K562 (cell line): ENCODE measurements around the gene USP14. TPM values are rescaled to one million over a fixed set of nuclear protein-coding genes. Genes with fewer than 3 reads are reported as not detected.

Experiments
- ATAC-seq: fragments of 200-7000 bp; cut with Tn5 transposase; 3 replicates; pipeline ENCODE4 v1.9.1; 2020; ENCODE audit warnings: moderate library complexity
- BruUV-seq: library from RNA; stranded (reverse); fragments of 400-500 nt; replicated peaks from 2 replicates; lab custom pipeline; 2021; lab: Mats Ljungman, UMichigan
- CTCF ChIA-PET: fragments of 300-600 bp; formaldehyde crosslinking; extraction: SDS; loops from one replicate; lab custom pipeline; 2021; ENCODE audit warnings: low intra/inter-chr PET ratio; lab: Yijun Ruan, JAX
- POLR2A ChIA-PET: fragments of 300-600, 350-650 bp; sonication (Branson Sonifier 250); formaldehyde crosslinking; extraction: SDS; loops from one replicate; lab custom pipeline; 2021; ENCODE audit warnings: antibody characterized with exemption, inconsistent platforms; lab: Yijun Ruan, JAX
- DNase-seq, 4 experiments: peaks; one replicate each; pipeline versions ENCODE4 v3.0.0 to v3.0.0-alpha.2; 2011 to 2018; ENCODE audit warnings: low spot score in 3 of 4, mixed read lengths in 3 of 4; ENCODE audit errors: extremely low read depth in 1 of 4
- FAIRE-seq: peaks from 2 replicates; lab custom pipeline; 2011; peaks lifted over from hg19 to GRCh38; lab: Jason Lieb, UNC
- H2AFZ ChIP-seq: 2 replicates; pipeline ENCODE4 v1.6.0; 2011; ENCODE audit warnings: low read depth, low read length, control low read depth, inconsistent platforms
- H3K27ac ChIP-seq: fragments of 200-600 bp; 3 replicates; pipeline ENCODE4 v1.8.0; 2011; ENCODE audit warnings: low read depth, mild to moderate bottlenecking, control low read depth, inconsistent platforms, low read length, moderate library complexity, mixed read lengths; ENCODE audit errors: extremely low read depth
- H3K27me3 ChIP-seq, 2 experiments: fragments of 300-600 bp in 1 of 2; 2 replicates in 1 of 2; 3 replicates in 1 of 2; pipeline versions ENCODE4 v1.6.0 to v1.8.0; 2011; ENCODE audit warnings: inconsistent platforms in 2 of 2, low read length in 2 of 2, mild to moderate bottlenecking in 1 of 2, mixed read lengths in 1 of 2, moderate library complexity in 1 of 2; ENCODE audit not compliant: control insufficient read depth in 2 of 2, insufficient read depth in 2 of 2
- H3K36me3 ChIP-seq: fragments of 300-600 bp; 3 replicates; pipeline ENCODE4 v1.8.0; 2011; ENCODE audit warnings: mild to moderate bottlenecking, low read length, inconsistent platforms; ENCODE audit not compliant: control insufficient read depth, insufficient read depth
- H3K4me1 ChIP-seq, 2 experiments: fragments of 200-600 bp in 1 of 2; replicated peaks in 1 of 2; 2 replicates in 1 of 2; 3 replicates in 1 of 2; pipeline versions ENCODE4 v1.5.1 to v1.8.0; 2011; ENCODE audit warnings: inconsistent platforms in 2 of 2, low read length in 2 of 2, mild to moderate bottlenecking in 1 of 2, mixed read lengths in 1 of 2, moderate library complexity in 1 of 2; ENCODE audit not compliant: control insufficient read depth in 2 of 2, insufficient read depth in 2 of 2
- H3K4me2 ChIP-seq: 2 replicates; pipeline ENCODE4 v1.6.1; 2011; ENCODE audit warnings: low read length, control low read depth, inconsistent platforms, mixed read lengths; ENCODE audit not compliant: insufficient read depth
- H3K4me3 ChIP-seq: fragments of 200-600 bp; sonication (generic), shearing (Covaris generic); 2 replicates; pipeline ENCODE4 v1.5.1; 2016; ENCODE audit warnings: control low read depth, inconsistent platforms
- H3K79me2 ChIP-seq: fragments of 200-600 bp; 3 replicates; pipeline ENCODE4 v1.8.0; 2011; ENCODE audit warnings: low read length, inconsistent platforms; ENCODE audit not compliant: control insufficient read depth, insufficient read depth
- H3K9ac ChIP-seq, 2 experiments: 2 replicates each; pipeline versions ENCODE4 v1.6.0 to v1.6.1; 2011; ENCODE audit warnings: low read depth in 2 of 2, low read length in 2 of 2, control low read depth in 1 of 2, inconsistent platforms in 1 of 2, mild to moderate bottlenecking in 1 of 2, mixed read lengths in 1 of 2; ENCODE audit not compliant: insufficient read depth in 1 of 2
- H3K9me1 ChIP-seq: one replicate; pipeline ENCODE4 v1.6.0; 2011; ENCODE audit warnings: inconsistent platforms, mild to moderate bottlenecking, low read length, moderate library complexity; ENCODE audit not compliant: control insufficient read depth, insufficient read depth
- H3K9me3 ChIP-seq: replicated peaks from 2 replicates; pipeline ENCODE4 v1.5.1; 2011; ENCODE audit warnings: low read depth, low read length, inconsistent platforms; ENCODE audit not compliant: control insufficient read depth, insufficient read depth
- H4K20me1 ChIP-seq: replicated peaks from 2 replicates; pipeline ENCODE4 v1.6.1; 2011; ENCODE audit warnings: low read length, inconsistent platforms, mixed read lengths; ENCODE audit not compliant: control insufficient read depth, insufficient read depth
- HNRNPK ChIP-seq: fragments of 200-400 bp; formaldehyde crosslinking; IDR thresholded peaks from one replicate; pipeline ENCODE4 v1.6.1; 2018; ENCODE audit warnings: mild to moderate bottlenecking, low read depth, low read length; ENCODE audit not compliant: poor library complexity, severe bottlenecking
- MEF2A ChIP-seq: IDR thresholded peaks from 2 replicates; pipeline ENCODE4 v1.6.1; 2011; ENCODE audit warnings: low read depth, mild to moderate bottlenecking, low read length, moderate library complexity; ENCODE audit not compliant: control insufficient read depth
- SLC30A9 ChIP-seq: fragments of 250-450 bp; sonication (Bioruptor Pico); IDR thresholded peaks from 2 replicates; pipeline ENCODE4 v1.8.0; 2022; ENCODE audit warnings: mild to moderate bottlenecking, moderate library complexity
- XRCC3 ChIP-seq: fragments of 450-650 bp; IDR thresholded peaks from 2 replicates; pipeline ENCODE4 v1.6.1; 2017; ENCODE audit warnings: mild to moderate bottlenecking, moderate library complexity
- WGBS: fragments of 100-300 bp; shearing (Covaris generic); methylation state at CpG from one replicate; pipeline ENCODE4 v1.1.6; 2016; ENCODE audit warnings: low coverage, mixed read lengths; ENCODE audit not compliant: insufficient coverage; ENCODE audit errors: missing lambda C conversion rate; 5-methylcytosine and 5-hydroxymethylcytosine counted together
- in situ Hi-C: fragments of 300-500 bp; cut with MboI; formaldehyde crosslinking; loops from 4 replicates; pipeline ENCODE4 v1.15.0; 2018; ENCODE audit warnings: inconsistent platforms, mixed read lengths
- intact Hi-C: fragments of 100-400 bp; cut with micrococcal nuclease; formaldehyde crosslinking; loops from 2 replicates; pipeline ENCODE4 v1.14.2; 2022
- polyA plus RNA-seq, 8 experiments: library from polyadenylated mRNA; depleted of rRNA in 4 of 8; stranded (reverse) in 5 of 8; unstranded in 3 of 8; fragments of >200 nt; fragmentation: Nextera tagmentation in 2 of 8; fragmentation: Illumina TruSeq in 1 of 8; extraction: Ambion mirVana in 2 of 8; extraction: Trizol in 1 of 8; gene quantifications; 2 replicates each; pipeline versions ENCODE4 v1.2.1 to v1.2.3, GENCODE V29; 2011 to 2014; ENCODE audit warnings: inconsistent platforms in 1 of 8, missing spikeins in 1 of 8
- total RNA-seq, 7 experiments: library from RNA; depleted of rRNA in 6 of 7; stranded (reverse); fragments of >200 nt in 6 of 7; fragmentation: Illumina TruSeq in 2 of 7; extraction: Trizol in 2 of 7; gene quantifications; 2 replicates each; pipeline versions ENCODE4 v1.2.1 to v1.2.3, GENCODE V29; 2011 to 2021; ENCODE audit warnings: low replicate concordance in 1 of 7
- TF ChIP-seq, protein P1 (sequence below): sonication (generic); formaldehyde crosslinking; IDR thresholded peaks from 2 replicates; pipeline ENCODE4 v1.8.0; 2023; ENCODE audit warnings: mild to moderate bottlenecking, missing genetic modification reagents
- TF ChIP-seq, protein P2 (sequence below): sonication (generic); formaldehyde crosslinking; IDR thresholded peaks from 2 replicates; pipeline ENCODE4 v1.8.1; 2023; ENCODE audit warnings: mild to moderate bottlenecking, missing genetic modification reagents
- TF ChIP-seq, protein P3 (sequence below), 2 experiments: fragments of 450-650 bp; IDR thresholded peaks; 2 replicates each; pipeline ENCODE4 v1.6.1; 2016

Gene USP14
- total and polyA plus RNA-seq, 9 of the 15 experiments (the other 6 are each of a cell fraction or from before 2014, with no cell fraction given), result 18.7 to 129 (median 40.3) TPM

DNA sequence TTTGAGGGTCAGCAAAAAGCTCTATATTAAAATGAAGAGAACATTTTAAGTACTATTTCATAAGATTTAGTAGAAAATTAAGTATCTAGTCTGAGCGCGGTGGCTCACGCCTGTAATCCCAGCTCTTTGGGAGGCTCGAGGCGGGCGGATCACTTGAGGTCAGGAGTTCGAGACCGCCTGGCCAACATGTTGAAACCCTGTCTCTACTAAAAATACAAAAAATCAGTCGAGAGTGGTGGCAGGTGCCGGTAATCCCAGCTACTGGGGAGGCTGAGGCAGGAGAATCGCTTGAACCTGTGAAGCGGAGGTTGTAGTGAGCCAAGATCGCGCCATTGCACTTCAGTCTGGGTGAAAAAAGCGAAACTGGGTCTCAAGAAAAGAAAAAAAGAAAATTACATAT lies 1.6 kb downstream of the USP14 start:
- Histone ChIP-seq H3K79me2 (peaks cover 60% of the 10 kb centered on the region), H3K27ac (peak overlapping the region; percentile 94; the same call in 1 of the 3 replicates), H3K27me3 (no peaks in the 10 kb centered on the region), H4K20me1 (peaks cover 7% of the 10 kb centered on the region; the same call in 1 of the 2 replicates)
- DNase-seq, result no peak
- WGBS, result 77% methylated on average over 15 of the region's 15 CpGs
- TF ChIP-seq XRCC3 (no peak), HNRNPK (no peak), SLC30A9 (CRISPR knock-in tag) (no peak), MEF2A (no peak)
- TF ChIP-seq, protein P1, sequence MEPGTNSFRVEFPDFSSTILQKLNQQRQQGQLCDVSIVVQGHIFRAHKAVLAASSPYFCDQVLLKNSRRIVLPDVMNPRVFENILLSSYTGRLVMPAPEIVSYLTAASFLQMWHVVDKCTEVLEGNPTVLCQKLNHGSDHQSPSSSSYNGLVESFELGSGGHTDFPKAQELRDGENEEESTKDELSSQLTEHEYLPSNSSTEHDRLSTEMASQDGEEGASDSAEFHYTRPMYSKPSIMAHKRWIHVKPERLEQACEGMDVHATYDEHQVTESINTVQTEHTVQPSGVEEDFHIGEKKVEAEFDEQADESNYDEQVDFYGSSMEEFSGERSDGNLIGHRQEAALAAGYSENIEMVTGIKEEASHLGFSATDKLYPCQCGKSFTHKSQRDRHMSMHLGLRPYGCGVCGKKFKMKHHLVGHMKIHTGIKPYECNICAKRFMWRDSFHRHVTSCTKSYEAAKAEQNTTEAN, result no peak
- TF ChIP-seq, protein P2, sequence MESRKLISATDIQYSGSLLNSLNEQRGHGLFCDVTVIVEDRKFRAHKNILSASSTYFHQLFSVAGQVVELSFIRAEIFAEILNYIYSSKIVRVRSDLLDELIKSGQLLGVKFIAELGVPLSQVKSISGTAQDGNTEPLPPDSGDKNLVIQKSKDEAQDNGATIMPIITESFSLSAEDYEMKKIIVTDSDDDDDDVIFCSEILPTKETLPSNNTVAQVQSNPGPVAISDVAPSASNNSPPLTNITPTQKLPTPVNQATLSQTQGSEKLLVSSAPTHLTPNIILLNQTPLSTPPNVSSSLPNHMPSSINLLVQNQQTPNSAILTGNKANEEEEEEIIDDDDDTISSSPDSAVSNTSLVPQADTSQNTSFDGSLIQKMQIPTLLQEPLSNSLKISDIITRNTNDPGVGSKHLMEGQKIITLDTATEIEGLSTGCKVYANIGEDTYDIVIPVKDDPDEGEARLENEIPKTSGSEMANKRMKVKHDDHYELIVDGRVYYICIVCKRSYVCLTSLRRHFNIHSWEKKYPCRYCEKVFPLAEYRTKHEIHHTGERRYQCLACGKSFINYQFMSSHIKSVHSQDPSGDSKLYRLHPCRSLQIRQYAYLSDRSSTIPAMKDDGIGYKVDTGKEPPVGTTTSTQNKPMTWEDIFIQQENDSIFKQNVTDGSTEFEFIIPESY (CRISPR knock-in tag), result peak; percentile 80
- TF ChIP-seq, protein P3, sequence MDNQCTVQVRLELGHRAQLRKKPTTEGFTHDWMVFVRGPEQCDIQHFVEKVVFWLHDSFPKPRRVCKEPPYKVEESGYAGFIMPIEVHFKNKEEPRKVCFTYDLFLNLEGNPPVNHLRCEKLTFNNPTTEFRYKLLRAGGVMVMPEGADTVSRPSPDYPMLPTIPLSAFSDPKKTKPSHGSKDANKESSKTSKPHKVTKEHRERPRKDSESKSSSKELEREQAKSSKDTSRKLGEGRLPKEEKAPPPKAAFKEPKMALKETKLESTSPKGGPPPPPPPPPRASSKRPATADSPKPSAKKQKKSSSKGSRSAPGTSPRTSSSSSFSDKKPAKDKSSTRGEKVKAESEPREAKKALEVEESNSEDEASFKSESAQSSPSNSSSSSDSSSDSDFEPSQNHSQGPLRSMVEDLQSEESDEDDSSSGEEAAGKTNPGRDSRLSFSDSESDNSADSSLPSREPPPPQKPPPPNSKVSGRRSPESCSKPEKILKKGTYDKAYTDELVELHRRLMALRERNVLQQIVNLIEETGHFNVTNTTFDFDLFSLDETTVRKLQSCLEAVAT (IDR thresholded peaks at IDR 0.05), result 0 out of 4 replicates have a peak, but pooled peaks of 1 of the 2 experiments have one; percentile 45
- TF ChIP-seq, all 486 proteins: peak for 2
- Histone ChIP-seq H3K9me1 (no peaks in the 10 kb centered on the region), H3K9ac (peak overlapping the region in 1 of 2 experiments; percentile 69; a peak in 3 of 4 replicates), H3K9me3 (no peaks in the 10 kb centered on the region), H3K36me3 (peaks cover 45% of the 10 kb centered on the region), H3K4me2 (peak overlapping the region; percentile 96), H2AFZ (no peak overlapping the region), H3K4me1 (peaks cover 19 to 25% of the 10 kb centered on the region in 2 experiments; a peak in 4 of 5 replicates), H3K4me3 (peak overlapping the region; percentile 97)
- in situ Hi-C loops (no loop called here), intact Hi-C loops (loop anchor here (5.0 kb wide), 2 partner anchors 48 to 107 kb away; partner anchors contain the start of gene THOC1)
- ATAC-seq, result no peak
- POLR2A ChIA-PET, result interaction anchor here (0.7 to 3.8 kb wide), 5 partner anchors 12 to 550 kb away, joined by 3 to 23 read pairs (median 3); no protein-coding TSS in a partner anchor
- no TSS peak for BruUV-seq
- FAIRE-seq, result no peak
- CTCF ChIA-PET, result no interaction called here
